Right ventricle myocardium inferior (tissue), 1 donor: ENCODE measurements around the gene XRCC4. TPM values are rescaled to one million over a fixed set of nuclear protein-coding genes. Genes with fewer than 3 reads are reported as not detected.
"Not testable (repeated sequence)": the region's sequence is repeated elsewhere in the genome, so short reads cannot be mapped to it uniquely, and the experiment has no call there.

ENCODE experiments used
- ATAC-seq: fragments of 200-7000 bp; cut with Tn5 transposase; one replicate; pipeline ENCODE4 v1.9.1; 2020; ENCODE audit warnings: mild to moderate bottlenecking, moderate library complexity
- DNase-seq: peaks from one replicate; pipeline ENCODE4 v3.0.0; 2021; ENCODE audit errors: missing footprints
- intact Hi-C: fragments of 100-400 bp; cut with DNase I; formaldehyde crosslinking; loops from one replicate; pipeline ENCODE4 v1.11.0; 2022
- total RNA-seq: library from RNA; stranded (reverse); fragmentation: NEBNext Ultra II Directional; extraction: Animal tissue kit (Norgen Biotek cat#: 25700); gene quantifications from one replicate; pipeline ENCODE4 v1.2.1, GENCODE V29; 2021
- donor health status: DM: no; HTN: yes; CAD: no; lungs with severe emphysema.

The XRCC4 gene
- total RNA-seq, 1 donor from 2014 or later: 7.9 TPM

- DNase-seq (no peak), ATAC-seq (no peak)
- intact Hi-C loops: no loop called here
Measured at GRCh38 chr5:83151821-83152220, 74.5 kb downstream of the XRCC4 start.

GRCh38 chr5:83152996-83153395 is 75.6 kb downstream of the XRCC4 start:
- intact Hi-C loops, DNase-seq, ATAC-seq: not testable (repeated sequence)

- intact Hi-C loops: no loop called here
- ATAC-seq: no peak
- DNase-seq: no peak
Measured at GRCh38 chr5:83156001-83156400, 78.7 kb downstream of the XRCC4 start.

- ATAC-seq: no peak
- intact Hi-C loops: no loop called here
- DNase-seq: no peak
Measured at GRCh38 chr5:83157163-83157562, 79.8 kb downstream of the XRCC4 start.

GRCh38 chr5:83162601-83163000 is 85.3 kb downstream of the XRCC4 start:
- ATAC-seq (no peak), DNase-seq (no peak)
- intact Hi-C loops: no loop called here

- no peak for ATAC-seq
- no peak for DNase-seq
- intact Hi-C loops: no loop called here
Measured at GRCh38 chr5:83167538-83167937, 90.2 kb downstream of the XRCC4 start.

- ATAC-seq (no peak), DNase-seq (no peak)
- intact Hi-C loops: no loop called here
Measured at GRCh38 chr5:83169571-83170337, 92.4 kb downstream of the XRCC4 start.

GRCh38 chr5:83172011-83172410 is 94.7 kb downstream of the XRCC4 start:
- DNase-seq (no peak), ATAC-seq (no peak)
- intact Hi-C loops: no loop called here

- intact Hi-C loops: no loop called here
- no peak for ATAC-seq
- DNase-seq: no peak
Measured at GRCh38 chr5:83172655-83173054, 95.3 kb downstream of the XRCC4 start.

- intact Hi-C loops: no loop called here
- DNase-seq (no peak), ATAC-seq (no peak)
Measured at GRCh38 chr5:83173826-83174225, 96.5 kb downstream of the XRCC4 start.

GRCh38 chr5:83177803-83178202 is 100.5 kb downstream of the XRCC4 start:
- intact Hi-C loops: no loop called here
- ATAC-seq (no peak), DNase-seq (no peak)

- intact Hi-C loops: no loop called here
- no peak for ATAC-seq
Measured at GRCh38 chr5:83179966-83180365, 102.6 kb downstream of the XRCC4 start.

GRCh38 chr5:83184534-83184933 is 107.2 kb downstream of the XRCC4 start:
- intact Hi-C loops: no loop called here
- DNase-seq (no peak), ATAC-seq (no peak)

More at GRCh38 chr5:83179966-83180365, 102.6 kb downstream of the XRCC4 start:
- DNase-seq: no peak

- ATAC-seq (no peak), DNase-seq (no peak)
- intact Hi-C loops: no loop called here
Measured at GRCh38 chr5:83192947-83193346, 115.6 kb downstream of the XRCC4 start.

GRCh38 chr5:83197326-83197967 is 120.1 kb downstream of the XRCC4 start:
- intact Hi-C loops: no loop called here
- DNase-seq (no peak), ATAC-seq (no peak)

GRCh38 chr5:83199126-83199525 is 121.8 kb downstream of the XRCC4 start:
- no peak for ATAC-seq
- intact Hi-C loops: no loop called here
- DNase-seq: no peak

GRCh38 chr5:83204651-83205050 is 127.3 kb downstream of the XRCC4 start:
- intact Hi-C loops: no loop called here
- ATAC-seq: no peak
- DNase-seq: no peak

GRCh38 chr5:83209963-83210362 is 132.6 kb downstream of the XRCC4 start:
- intact Hi-C loops: no loop called here
- ATAC-seq: no peak
- no peak for DNase-seq

GRCh38 chr5:83219077-83219476 is 141.7 kb downstream of the XRCC4 start:
- DNase-seq (no peak), ATAC-seq (no peak)
- intact Hi-C loops: no loop called here

GRCh38 chr5:83219495-83219894 is 142.1 kb downstream of the XRCC4 start:
- intact Hi-C loops: no loop called here
- DNase-seq: no peak
- ATAC-seq: no peak

- ATAC-seq (no peak), DNase-seq (no peak)
- intact Hi-C loops: no loop called here
Measured at GRCh38 chr5:83220331-83220730, 143.0 kb downstream of the XRCC4 start.
